Measurements from ENCODE around the gene GLIS1. TPM values are rescaled to one million over a fixed set of nuclear protein-coding genes. Genes with fewer than 3 reads are reported as not detected.

GLIS1 gene
- total RNA-seq, 1 experiment from 2014 or later, result 0.28 TPM

GRCh38 chr1:53476579-53476978, 262.4 kb downstream of the GLIS1 start:
- Histone ChIP-seq H3T11ph (ENCODE audit: low read length) (no peak overlapping the region), H3K23ac (ENCODE audit: insufficient read length, low read depth, low read length) (no peak overlapping the region), H3K56ac (ENCODE audit: insufficient read length, low read depth, low read length) (no peak overlapping the region), H2AK5ac (ENCODE audit: insufficient read length, low read length) (no peak overlapping the region), H3K4me2 (ENCODE audit: insufficient read depth, insufficient read length, low read length) (no peak overlapping the region), H3K27me3 (ENCODE audit: insufficient read depth, low read length) (peaks cover 4% of the 10 kb centered on the region), H3K4me1 (ENCODE audit: insufficient read depth, low read length) (no peaks in the 10 kb centered on the region), H2BK12ac (ENCODE audit: insufficient read length, low read depth, low read length) (no peak overlapping the region), H3K27ac (ENCODE audit: insufficient read length, low read depth, low read length) (no peak overlapping the region), H3K14ac (ENCODE audit: insufficient read depth, low read length) (no peak overlapping the region), H4K91ac (ENCODE audit: insufficient read length, low read depth, low read length) (no peak overlapping the region), H4K5ac (ENCODE audit: insufficient read length, low read depth, low read length) (no peak overlapping the region), H2BK15ac (ENCODE audit: low read depth, low read length) (no peak overlapping the region), H3K23me2 (ENCODE audit: insufficient read length, low read depth, low read length, poor library complexity, severe bottlenecking) (no peaks in the 10 kb centered on the region), H2BK20ac (ENCODE audit: low read depth, low read length, poor library complexity, severe bottlenecking) (no peak overlapping the region), H2AFZ (ENCODE audit: low read length) (no peak overlapping the region), H3K18ac (ENCODE audit: insufficient read length, low read depth, low read length) (no peak overlapping the region), H4K8ac (replicated peaks; ENCODE audit: insufficient read length, low read depth, low read length) (no peak overlapping the region), H3K9me3 (ENCODE audit: control insufficient read depth, low read depth, low read length) (no peaks in the 10 kb centered on the region), H2BK120ac (ENCODE audit: low read depth, low read length, poor library complexity, severe bottlenecking) (no peak overlapping the region), H3K4ac (ENCODE audit: low read depth, low read length) (no peak overlapping the region), H3K79me1 (ENCODE audit: insufficient read depth, low read depth, low read length, poor library complexity, severe bottlenecking) (no peaks in the 10 kb centered on the region), H4K20me1 (ENCODE audit: control insufficient read depth, insufficient read depth, insufficient read length) (no peaks in the 10 kb centered on the region), H3K9ac (ENCODE audit: extremely low read depth, insufficient read length, low read length) (no peak overlapping the region), H2BK5ac (ENCODE audit: insufficient read length, low read length) (no peak overlapping the region), H3K79me2 (ENCODE audit: insufficient read depth, low read length) (no peaks in the 10 kb centered on the region)
- DNase-seq, result peak; percentile 21
- no peak overlapping the region for H3K4me3 Mint-ChIP-seq
- no peak overlapping the region for H3K27ac Mint-ChIP-seq
- no peaks in the 10 kb centered on the region for H3K36me3 Mint-ChIP-seq (ENCODE audit: insufficient read depth in 1 of 3, low read depth in 3 of 3)
- H3K4me1 Mint-ChIP-seq, result peaks cover 5 to 6% of the 10 kb centered on the region in 2 experiments; a peak in 3 of 4 replicates
- no CpG with 5 or more reads among the region's 8 CpGs for WGBS (ENCODE audit: extremely low coverage, insufficient read length, low lambda C conversion rate)
- H3K27me3 Mint-ChIP-seq (ENCODE audit: low read depth), result peaks cover 26% of the 10 kb centered on the region
- no peaks in the 10 kb centered on the region for H3K9me3 Mint-ChIP-seq
- no peak for TF ChIP-seq CTCF (conservative IDR thresholded peaks at IDR 0.05)
